ENCODE results near the gene TRIM68.
A peak's percentile ranks its signal among the peaks of the same experiment; 100 is the strongest.

The TRIM68 gene

GRCh38 chr11:4607781-4608666 is at the start of gene TRIM68:
Gene TRIM68, minus strand, starts transcription at chr11:4608231. Its CDS starts 2,727 bp downstream, at chr11:4605504.
- peak; percentile 98 for DNase-seq (ENCODE audit: low spot score)

- DNase-seq (ENCODE audit: low spot score): no peak
Measured at GRCh38 chr11:4654635-4655369, 46.8 kb upstream of the TRIM68 start.

GRCh38 chr11:4647766-4648165 is 39.7 kb upstream of the TRIM68 start:
- DNase-seq (ENCODE audit: low spot score): no peak

- no peak for DNase-seq (ENCODE audit: low spot score)
Measured at GRCh38 chr11:4645974-4646373, 37.9 kb upstream of the TRIM68 start.

- no peak for DNase-seq (ENCODE audit: low spot score)
Measured at GRCh38 chr11:4644233-4644632, 36.2 kb upstream of the TRIM68 start.

GRCh38 chr11:4643682-4644081 is 35.7 kb upstream of the TRIM68 start, which contains the start of gene OR51E1:
Gene OR51E1, plus strand, starts transcription at chr11:4643982. Its CDS starts 8,545 bp downstream, at chr11:4652527.
- no peak for DNase-seq (ENCODE audit: low spot score)

- DNase-seq (ENCODE audit: low spot score): no peak
Measured at GRCh38 chr11:4643076-4643475, 35.0 kb upstream of the TRIM68 start.

- DNase-seq (ENCODE audit: low spot score): no peak
Measured at GRCh38 chr11:4642043-4642442, 34.0 kb upstream of the TRIM68 start.

- DNase-seq (ENCODE audit: low spot score): no peak
Measured at GRCh38 chr11:4641501-4641900, 33.5 kb upstream of the TRIM68 start.

GRCh38 chr11:4639931-4640330 is 31.9 kb upstream of the TRIM68 start:
- DNase-seq (ENCODE audit: low spot score): no peak

GRCh38 chr11:4637662-4638047 is 29.6 kb upstream of the TRIM68 start:
- no peak for DNase-seq (ENCODE audit: low spot score)

- DNase-seq (ENCODE audit: low spot score): peak; percentile 81
Measured at GRCh38 chr11:4636962-4637661, 29.1 kb upstream of the TRIM68 start, which contains the start of gene OR51D1. Gene OR51D1, plus strand, starts transcription at chr11:4637477. Its CDS starts 2,314 bp downstream, at chr11:4639791.

GRCh38 chr11:4636136-4636535 is 28.1 kb upstream of the TRIM68 start:
- DNase-seq (ENCODE audit: low spot score): no peak

GRCh38 chr11:4626207-4627099 is 18.4 kb upstream of the TRIM68 start:
- DNase-seq (ENCODE audit: low spot score): peak; percentile 95

- DNase-seq (ENCODE audit: low spot score): no peak
Measured at GRCh38 chr11:4619514-4619913, 11.5 kb upstream of the TRIM68 start.

- no peak for DNase-seq (ENCODE audit: low spot score)
Measured at GRCh38 chr11:4615856-4616444, 7.9 kb upstream of the TRIM68 start.

- no peak for DNase-seq (ENCODE audit: low spot score)
Measured at GRCh38 chr11:4611986-4612385, 4.0 kb upstream of the TRIM68 start.

- no peak for DNase-seq (ENCODE audit: low spot score)
Measured at GRCh38 chr11:4610258-4610935, 2.4 kb upstream of the TRIM68 start.

GRCh38 chr11:4607096-4607495 is 935 bp downstream of the TRIM68 start:
- DNase-seq (ENCODE audit: low spot score): peak; percentile 40
